Ectodermal cell (in vitro differentiated cells): ENCODE measurements around the gene INTS11.

Source experiments
- H3K27ac ChIP-seq: 2 replicates; pipeline ENCODE4 v1.7.0; 2013; ENCODE audit warnings: mild to moderate bottlenecking, low read depth, low read length; ENCODE audit not compliant: insufficient read depth, poor library complexity, severe bottlenecking
- H3K27me3 ChIP-seq: 2 replicates; pipeline ENCODE4 v1.7.0; 2013; ENCODE audit warnings: mild to moderate bottlenecking, low read length; ENCODE audit not compliant: insufficient read depth, control insufficient read depth, poor library complexity, severe bottlenecking
- H3K36me3 ChIP-seq: one replicate; pipeline ENCODE4 v1.7.0; 2013; ENCODE audit warnings: low read length; ENCODE audit not compliant: control insufficient read depth, insufficient read depth
- H3K4me1 ChIP-seq: one replicate; pipeline ENCODE4 v1.7.0; 2013; ENCODE audit warnings: low read length; ENCODE audit not compliant: control insufficient read depth, insufficient read depth
- H3K4me3 ChIP-seq: 2 replicates; pipeline ENCODE4 v1.7.0; 2013; ENCODE audit warnings: low read depth, low read length, control low read depth; ENCODE audit not compliant: insufficient read depth
- H3K9me3 ChIP-seq: 2 replicates; pipeline ENCODE4 v1.7.0; 2013; ENCODE audit warnings: mild to moderate bottlenecking, low read length, moderate library complexity; ENCODE audit not compliant: control insufficient read depth
- WGBS, 2 experiments: methylation state at CpG; one replicate each; pipeline ENCODE4 v1.1.7; 2013; ENCODE audit warnings: missing lambda C conversion rate in 2 of 2; 5-methylcytosine and 5-hydroxymethylcytosine counted together

INTS11 gene

DNA sequence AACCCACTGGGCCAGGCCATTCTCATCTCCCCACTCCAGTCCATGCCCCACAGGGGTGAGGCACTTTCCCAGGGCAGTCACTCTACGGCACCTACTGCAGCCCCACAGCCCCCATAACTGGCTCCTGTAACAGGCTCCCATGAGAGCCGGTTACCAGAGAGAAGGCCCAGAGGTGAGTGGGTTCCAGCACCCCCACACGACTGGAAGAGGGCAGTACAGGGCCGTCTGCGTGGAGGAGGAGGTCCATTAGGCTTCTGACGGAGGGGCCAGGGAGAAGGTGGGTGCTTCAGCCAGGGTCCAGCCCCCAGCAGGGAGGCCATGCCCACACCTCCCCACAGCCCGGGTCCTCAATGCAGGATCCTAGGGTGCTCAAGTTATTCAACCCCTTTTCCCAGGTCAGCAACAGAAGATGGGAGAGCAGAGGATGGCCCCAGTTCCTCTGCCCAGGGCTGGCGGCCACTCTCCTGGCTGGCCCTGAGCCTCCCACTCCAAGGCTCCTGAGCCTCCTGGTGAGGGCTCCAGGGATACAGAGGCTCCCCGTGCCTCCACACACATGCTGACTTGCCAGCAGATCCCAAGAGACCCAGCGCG is 18.3 kb downstream of the INTS11 start:
- H3K27ac ChIP-seq: no peak overlapping the region
- peaks cover 13% of the 10 kb centered on the region for H3K27me3 ChIP-seq
- H3K4me3 ChIP-seq: peak overlapping the region; percentile 83
- H3K4me1 ChIP-seq: peaks cover 36% of the 10 kb centered on the region
- 57 to 58% methylated on average over 11 of the region's 11 CpGs for WGBS, 2 experiments
- no peaks in the 10 kb centered on the region for H3K36me3 ChIP-seq
- no peaks in the 10 kb centered on the region for H3K9me3 ChIP-seq

DNA sequence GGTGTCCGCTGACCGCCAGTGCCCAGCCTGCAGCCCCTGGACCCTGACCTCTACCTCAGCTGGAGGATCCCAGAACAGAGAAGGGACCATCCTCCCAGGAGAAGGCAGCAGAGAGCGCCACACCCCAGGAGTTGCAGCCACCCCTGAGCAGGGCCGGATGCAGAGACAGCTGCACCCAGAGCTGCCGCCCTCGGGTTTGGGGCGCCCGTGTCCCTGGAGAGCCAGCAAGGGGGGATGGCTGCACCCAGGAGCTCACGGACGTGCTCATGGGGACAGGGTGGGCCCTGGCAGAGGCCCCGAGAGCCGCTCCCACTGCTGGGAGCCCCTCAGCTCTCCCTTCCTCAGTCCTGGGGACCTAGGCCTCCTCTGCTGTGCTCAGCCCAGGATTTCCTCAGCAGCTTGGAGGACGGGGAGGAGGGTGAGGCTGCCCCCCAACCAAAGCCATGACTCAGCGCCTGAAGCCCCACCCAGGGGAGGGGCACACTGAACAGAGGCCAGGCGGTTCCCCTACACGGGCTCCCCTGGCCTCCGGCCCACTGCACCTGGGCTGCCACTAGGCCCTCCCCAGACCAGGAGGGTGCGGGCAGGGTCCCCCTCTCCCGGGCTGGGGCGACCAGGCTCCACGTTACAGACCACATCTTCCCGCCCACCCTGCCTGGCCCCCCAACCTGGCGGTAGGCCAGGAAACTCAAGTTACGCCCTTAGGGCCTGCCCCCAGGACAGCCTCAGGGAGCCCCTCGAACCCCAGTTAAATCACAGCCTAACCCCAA is 19.0 kb downstream of the INTS11 start:
- Histone ChIP-seq H3K4me1 (peaks cover 36% of the 10 kb centered on the region), H3K9me3 (no peaks in the 10 kb centered on the region), H3K27me3 (peaks cover 13% of the 10 kb centered on the region), H3K36me3 (no peaks in the 10 kb centered on the region), H3K27ac (peak overlapping the region; percentile 69), H3K4me3 (peak overlapping the region; percentile 3)
- WGBS, 2 experiments: 62 to 66% methylated on average over 25 of the region's 25 CpGs

DNA sequence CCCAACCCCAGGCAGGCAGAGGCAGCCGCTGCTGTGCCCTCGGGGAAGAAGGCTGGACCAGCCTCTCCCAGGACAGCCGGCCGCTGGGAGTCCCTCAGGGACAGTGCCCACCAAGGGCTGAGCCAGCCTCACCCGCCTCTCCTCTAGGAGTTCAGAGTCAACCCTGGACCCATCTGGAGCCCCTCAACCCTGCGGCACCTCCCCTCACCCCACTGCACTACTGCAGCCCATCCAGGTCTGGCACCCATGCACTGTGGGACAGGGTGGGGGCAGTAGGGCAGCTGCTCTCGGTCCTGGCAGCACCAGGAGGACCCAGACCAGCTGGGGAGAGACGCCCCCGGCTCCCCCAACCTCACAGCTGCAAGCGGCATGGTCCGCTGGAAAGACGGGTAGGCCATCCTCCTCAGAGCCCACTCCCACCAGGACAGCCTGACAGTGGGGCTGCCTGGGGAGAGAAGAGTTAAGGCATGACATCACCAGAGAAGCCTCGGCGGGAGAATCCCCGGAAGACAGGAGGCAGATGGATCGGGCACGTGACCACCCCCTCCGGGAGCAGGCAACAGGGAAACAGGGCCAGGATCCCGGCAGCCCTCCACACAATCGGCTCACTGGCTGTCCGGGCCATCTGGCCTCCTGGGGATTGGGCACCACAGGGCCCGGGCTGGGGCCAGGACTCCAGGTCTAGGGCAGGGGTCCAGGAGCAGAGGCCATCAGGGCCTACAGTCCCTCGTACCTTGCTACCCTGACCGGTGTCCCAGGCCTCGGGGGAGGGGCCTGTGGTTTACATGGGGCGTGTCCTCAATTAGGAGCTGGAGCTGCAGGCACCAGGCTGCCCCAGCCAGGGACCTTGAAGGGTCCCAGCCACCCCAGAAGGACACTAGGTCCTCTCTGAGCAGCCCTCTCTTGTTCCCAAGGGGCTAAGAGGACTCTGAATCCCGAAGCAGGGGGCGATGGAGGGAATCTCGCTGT is 19.8 kb downstream of the INTS11 start:
- H3K4me1 ChIP-seq: peaks cover 28% of the 10 kb centered on the region
- 35 to 36% methylated on average over 29 of the region's 29 CpGs for WGBS, 2 experiments
- H3K27ac ChIP-seq: peak overlapping the region; percentile 69
- peak overlapping the region; percentile 14 for H3K4me3 ChIP-seq
- no peaks in the 10 kb centered on the region for H3K9me3 ChIP-seq
- no peaks in the 10 kb centered on the region for H3K36me3 ChIP-seq
- H3K27me3 ChIP-seq: peaks cover 11% of the 10 kb centered on the region

DNA sequence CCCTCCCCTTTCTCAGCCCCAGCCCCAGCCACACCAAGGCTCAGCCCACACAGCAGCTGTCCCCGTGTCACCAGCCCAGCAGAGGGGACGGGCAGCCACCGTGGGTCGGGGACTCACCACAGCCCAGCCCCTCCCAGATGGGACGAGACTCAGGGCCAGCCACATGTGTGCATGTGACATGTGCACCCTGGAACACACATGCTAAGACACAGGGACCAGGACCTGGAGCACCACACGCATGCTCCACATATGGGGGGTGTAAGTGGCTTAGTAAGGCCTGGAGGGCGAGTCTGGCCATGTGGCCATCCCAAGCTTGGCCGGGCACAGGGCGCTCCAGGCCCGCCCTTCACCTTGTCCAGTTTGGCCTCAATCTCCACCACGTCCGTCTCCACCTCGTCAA is 20.7 kb downstream of the INTS11 start:
- Histone ChIP-seq H3K27ac (no peak overlapping the region), H3K27me3 (peaks cover 2% of the 10 kb centered on the region), H3K4me3 (no peak overlapping the region), H3K36me3 (no peaks in the 10 kb centered on the region), H3K4me1 (peaks cover 23% of the 10 kb centered on the region), H3K9me3 (no peaks in the 10 kb centered on the region)
- WGBS, 2 experiments: 90 to 93% methylated on average over 13 of the region's 13 CpGs

DNA sequence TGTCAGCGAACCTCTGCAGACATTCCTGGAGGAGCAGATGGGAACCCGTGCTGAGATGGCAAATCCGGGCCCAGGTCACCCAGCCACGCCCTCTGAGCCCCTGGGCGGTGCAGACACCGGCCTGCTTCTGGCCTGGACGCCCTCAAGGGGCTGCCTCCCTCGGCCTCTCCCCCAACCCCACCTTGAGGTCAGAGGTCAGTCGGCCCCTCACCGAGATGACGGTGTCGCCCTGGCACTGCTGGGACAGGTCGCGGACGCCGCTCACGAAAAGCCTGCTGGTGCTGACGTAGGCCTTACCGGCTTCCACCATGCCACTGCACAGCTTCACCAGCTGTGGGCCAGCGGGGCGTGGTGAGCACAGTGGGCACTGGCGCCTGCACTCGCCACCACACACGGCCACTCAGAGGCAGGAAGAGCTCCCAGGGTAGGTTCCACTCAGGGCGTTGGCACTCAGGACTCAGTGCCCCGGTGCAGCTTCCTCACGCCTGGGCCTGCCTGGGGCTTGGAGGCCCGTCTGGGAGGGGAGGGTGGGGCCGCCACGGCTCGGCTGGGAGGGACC is 21.4 kb downstream of the INTS11 start:
- no peaks in the 10 kb centered on the region for H3K9me3 ChIP-seq
- peaks cover 23% of the 10 kb centered on the region for H3K4me1 ChIP-seq
- H3K27me3 ChIP-seq: no peaks in the 10 kb centered on the region
- H3K4me3 ChIP-seq: no peak overlapping the region
- H3K36me3 ChIP-seq: no peaks in the 10 kb centered on the region
- H3K27ac ChIP-seq: no peak overlapping the region
- WGBS, 2 experiments: 88% methylated on average over 31 of the region's 31 CpGs

DNA sequence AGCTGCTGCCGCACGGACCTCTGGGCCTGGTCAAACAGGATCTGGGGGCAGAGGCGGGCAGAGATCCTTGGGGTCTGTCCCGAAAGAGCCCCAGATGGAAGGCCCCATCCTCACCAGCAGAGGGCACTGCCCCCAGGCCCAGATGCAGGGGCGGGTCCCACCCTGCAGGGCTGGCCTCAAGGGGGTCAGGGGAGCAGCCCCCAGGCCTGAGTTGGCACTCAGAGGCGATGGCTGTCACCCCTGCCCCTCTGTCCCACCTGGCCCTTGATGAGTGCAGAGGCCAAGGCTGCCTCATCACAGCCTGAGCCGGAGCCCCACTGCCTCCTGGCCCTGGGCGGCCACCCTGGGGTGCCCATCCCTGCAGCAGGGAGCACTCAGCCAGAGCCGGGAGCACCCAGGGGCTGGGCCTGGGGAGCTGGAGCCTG is 22.4 kb downstream of the INTS11 start:
- Histone ChIP-seq H3K4me3 (no peak overlapping the region), H3K4me1 (peaks cover 22% of the 10 kb centered on the region), H3K27ac (no peak overlapping the region), H3K36me3 (no peaks in the 10 kb centered on the region), H3K27me3 (no peaks in the 10 kb centered on the region), H3K9me3 (no peaks in the 10 kb centered on the region)
- 81 to 85% methylated on average over 9 of the region's 9 CpGs for WGBS, 2 experiments

DNA sequence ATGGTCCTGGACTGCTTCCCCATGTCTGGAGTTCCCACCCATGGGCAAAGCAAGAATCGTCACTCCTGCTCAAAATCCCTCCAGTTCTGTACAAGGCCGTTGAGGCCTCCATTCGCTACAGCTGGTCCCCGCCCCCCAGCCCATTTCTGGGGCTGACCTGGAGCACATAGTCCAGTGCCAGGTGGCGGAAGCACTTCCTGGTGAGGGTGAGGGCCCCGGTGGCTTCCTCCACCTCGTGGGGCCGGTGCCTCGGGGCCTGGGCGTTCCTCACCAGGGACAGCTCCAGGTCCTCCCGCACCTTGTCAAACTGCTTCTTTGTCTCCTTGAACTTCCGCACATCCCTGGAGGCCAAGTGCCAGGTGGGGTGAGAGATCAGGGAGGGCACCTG is 24.1 kb downstream of the INTS11 start:
- Histone ChIP-seq H3K4me1 (peaks cover 7% of the 10 kb centered on the region), H3K27me3 (no peaks in the 10 kb centered on the region), H3K9me3 (no peaks in the 10 kb centered on the region), H3K4me3 (no peak overlapping the region), H3K36me3 (no peaks in the 10 kb centered on the region), H3K27ac (no peak overlapping the region)
- 92 to 93% methylated on average over 12 of the region's 12 CpGs for WGBS, 2 experiments

DNA sequence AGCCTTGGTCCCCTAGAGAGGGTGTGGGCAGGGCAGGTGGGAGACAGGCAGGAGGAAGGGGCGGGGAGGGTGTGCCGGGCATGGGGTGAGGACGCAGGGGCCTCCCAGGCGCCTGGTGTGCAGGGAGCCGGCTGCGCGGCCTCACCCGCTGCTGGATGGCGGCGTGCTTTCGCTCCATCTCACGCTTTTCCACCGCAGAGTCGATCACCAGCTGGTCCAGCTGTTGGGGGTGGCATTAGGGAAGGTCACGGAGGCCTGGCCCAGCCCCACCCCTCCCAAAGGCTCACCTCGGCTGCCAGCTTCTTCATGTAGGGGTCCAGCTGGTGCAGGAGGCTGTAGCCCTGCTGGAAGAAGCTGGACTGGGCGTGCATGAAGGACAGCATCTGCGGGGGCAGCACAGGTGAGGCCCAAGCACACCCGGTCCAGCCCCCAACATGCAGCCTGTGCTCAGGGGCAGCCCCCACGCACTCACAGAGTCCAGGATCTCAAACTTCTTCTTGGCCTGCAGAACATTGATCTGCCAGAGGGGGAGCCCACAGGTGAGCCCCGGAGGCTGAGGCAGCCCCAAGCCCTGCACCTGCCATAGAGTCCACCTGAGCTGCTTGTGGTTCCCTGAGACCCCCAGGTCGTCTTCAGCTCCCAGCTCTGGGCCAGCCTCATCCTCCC is 24.6 kb downstream of the INTS11 start:
- Histone ChIP-seq H3K4me1 (peaks cover 2% of the 10 kb centered on the region), H3K27me3 (no peaks in the 10 kb centered on the region), H3K4me3 (no peak overlapping the region), H3K9me3 (no peaks in the 10 kb centered on the region), H3K36me3 (no peaks in the 10 kb centered on the region), H3K27ac (no peak overlapping the region)
- 87 to 89% methylated on average over 22 of the region's 22 CpGs for WGBS, 2 experiments

DNA sequence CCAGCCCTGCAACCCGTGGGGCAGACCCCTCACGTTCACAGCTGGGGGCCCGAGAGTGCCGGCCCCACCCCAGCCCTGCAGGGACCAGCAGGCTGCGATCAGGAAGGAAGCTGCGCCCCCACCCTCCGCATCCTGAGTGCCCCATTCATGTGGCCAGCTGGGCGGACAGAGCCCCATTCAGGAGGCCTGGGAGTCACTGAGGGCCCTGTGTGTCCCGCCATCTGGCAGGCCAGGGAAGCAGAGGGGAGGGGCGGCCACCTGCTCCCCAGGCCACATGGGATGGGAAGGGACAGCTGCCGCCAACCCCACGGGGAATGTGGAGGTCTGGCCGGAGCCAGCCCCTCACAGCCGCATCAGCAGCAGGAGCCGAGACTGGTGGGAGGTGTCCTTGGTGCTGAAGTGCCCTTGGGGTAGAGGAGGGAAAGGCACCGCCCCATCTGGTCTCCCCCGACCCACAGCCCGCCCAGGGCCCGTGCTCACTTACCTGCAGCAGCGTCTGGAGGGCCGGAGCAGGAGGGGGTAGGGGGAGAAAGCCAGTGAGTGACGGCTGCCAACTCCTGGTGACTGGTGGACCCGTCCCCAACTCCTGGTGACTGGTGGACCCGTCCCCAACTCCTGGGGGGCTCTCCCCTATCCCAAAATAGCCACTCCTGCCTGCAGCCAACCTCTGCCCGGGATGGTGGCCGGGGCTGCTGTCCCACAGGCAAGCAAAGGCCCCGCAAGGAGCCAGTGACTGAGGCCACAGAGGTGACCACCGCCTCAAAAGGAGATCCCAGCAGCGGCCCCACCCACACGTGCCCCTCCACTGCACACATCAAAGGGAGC is 25.4 kb downstream of the INTS11 start:
- H3K4me3 ChIP-seq: no peak overlapping the region
- H3K4me1 ChIP-seq: no peaks in the 10 kb centered on the region
- no peaks in the 10 kb centered on the region for H3K36me3 ChIP-seq
- H3K27me3 ChIP-seq: no peaks in the 10 kb centered on the region
- WGBS, 2 experiments: 62 to 63% methylated on average over 30 of the region's 30 CpGs
- H3K27ac ChIP-seq: no peak overlapping the region
- no peaks in the 10 kb centered on the region for H3K9me3 ChIP-seq
